Upper lobe of left lung (tissue), 6 donors: ENCODE measurements around the gene C6orf15. TPM values are rescaled to one million over a fixed set of nuclear protein-coding genes. Genes with fewer than 3 reads are reported as not detected.

Experiments used
- ATAC-seq, 2 donors: fragments of 200-7000 bp; cut with Tn5 transposase; one replicate each; pipeline ENCODE4 v1.9.1; 2022; ENCODE audit warnings: mild to moderate bottlenecking in 2 of 2, moderate library complexity in 2 of 2; ENCODE audit not compliant: low FRiP score in 2 of 2
- DNase-seq, 2 donors: peaks; one replicate each; pipeline ENCODE4 v3.0.0-alpha.2; 2019 to 2020
- H3K27ac ChIP-seq, 4 donors: fragments of 200-600 bp; sonication (generic); one replicate each; pipeline ENCODE4 v1.5.1; 2016 to 2019
- H3K27me3 ChIP-seq, 4 donors: fragments of 200-600 bp; sonication (generic); one replicate each; pipeline ENCODE4 v1.5.1; 2017 to 2019
- H3K36me3 ChIP-seq, 4 donors: fragments of 200-600 bp; sonication (generic); one replicate each; pipeline ENCODE4 v1.5.1; 2016 to 2019
- H3K4me1 ChIP-seq, 4 donors: fragments of 200-600 bp; sonication (generic); one replicate each; pipeline ENCODE4 v1.5.1; 2018 to 2019
- H3K4me3 ChIP-seq, 4 donors: fragments of 200-600 bp; sonication (generic); one replicate each; pipeline ENCODE4 v1.5.1; 2017 to 2019; ENCODE audit warnings: mild to moderate bottlenecking in 2 of 4, moderate library complexity in 1 of 4
- H3K9me3 ChIP-seq, 4 donors: fragments of 200-600 bp; sonication (generic); one replicate each; pipeline ENCODE4 v1.5.1; 2018 to 2019
- EP300 ChIP-seq, 4 donors: sonication (generic); formaldehyde crosslinking; IDR thresholded peaks; one replicate each; pipeline ENCODE4 v1.5.1; 2017; ENCODE audit warnings: antibody characterized with exemption in 4 of 4, control low read depth in 2 of 4
- POLR2A ChIP-seq, 4 donors: fragments of 450-650 bp; IDR thresholded peaks; one replicate each; pipeline ENCODE4 v1.5.1; 2016 to 2017; ENCODE audit warnings: antibody characterized with exemption in 4 of 4, mild to moderate bottlenecking in 2 of 4
- POLR2AphosphoS5 ChIP-seq, 2 donors: sonication (generic); formaldehyde crosslinking; IDR thresholded peaks; one replicate each; pipeline ENCODE4 v1.5.1; 2017; ENCODE audit warnings: antibody characterized with exemption in 2 of 2
- whole genome bisulfite sequencing, 2 donors: methylation state at CpG; one replicate each; pipeline ENCODE4 v1.1.5; 2017 to 2018; 5-methylcytosine and 5-hydroxymethylcytosine counted together
- total RNA-seq, 6 donors: library from RNA; depleted of rRNA in 4 of 6; stranded (reverse); fragments of >200 nt in 4 of 6; gene quantifications; one replicate each; pipeline versions ENCODE4 v1.1.0 to v1.2.1, GENCODE V29; 2016 to 2021
- TF ChIP-seq, protein P1 (sequence below), 6 experiments: fragments of 450-650 bp in 4 of 6; fragments of 200-600 bp in 2 of 6; sonication (generic) in 2 of 6; IDR thresholded peaks; one replicate each; pipeline ENCODE4 v1.5.1; 2016 to 2019; ENCODE audit warnings: antibody characterized with exemption in 6 of 6
- donor health status: DM: no; HTN: no; CAD: no; lungs with moderate emphysema.
- donor health status: DM: no; HTN: yes; CAD: no; lungs with severe emphysema.

C6orf15 gene
- total RNA-seq, 6 donors from 2014 or later = not detected

DNA sequence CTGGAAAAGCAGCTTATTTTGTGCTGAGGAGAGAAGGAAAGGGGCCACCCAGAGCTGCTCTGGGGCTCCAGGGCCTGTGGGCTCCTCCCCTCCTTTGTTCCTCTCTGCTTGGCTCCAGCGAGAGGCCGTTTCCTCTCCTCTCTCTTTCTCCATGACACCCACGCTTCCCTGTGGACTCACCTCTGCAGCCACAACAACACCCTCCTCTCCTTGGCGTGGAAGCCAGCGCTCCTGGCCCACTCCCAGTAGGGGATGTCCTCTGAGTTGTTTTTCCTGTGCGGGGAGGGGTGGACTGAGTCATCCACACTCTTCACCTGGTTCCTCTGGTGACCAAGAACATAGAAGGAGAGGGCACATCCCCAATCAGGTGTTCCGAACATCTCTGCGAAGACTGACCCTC is 12.8 kb upstream of the C6orf15 start:
- 36 to 54% methylated on average over 8 of the region's 8 CpGs for WGBS, 2 donors
- Histone ChIP-seq H3K4me3 (no peak overlapping the region), H3K27ac (no peak overlapping the region), H3K36me3 (no peaks in the 10 kb centered on the region), H3K9me3 (no peaks in the 10 kb centered on the region), H3K27me3 (no peaks in the 10 kb centered on the region), H3K4me1 (peaks cover 8 to 20% (median 16%) of the 10 kb centered on the region in 4 donors)
- DNase-seq (no peak), ATAC-seq (peak; percentile 30 to 45)
- TF ChIP-seq POLR2AphosphoS5 (IDR thresholded peaks at IDR 0.05) = no peak
- no peak for TF ChIP-seq POLR2A (IDR thresholded peaks at IDR 0.05)

DNA sequence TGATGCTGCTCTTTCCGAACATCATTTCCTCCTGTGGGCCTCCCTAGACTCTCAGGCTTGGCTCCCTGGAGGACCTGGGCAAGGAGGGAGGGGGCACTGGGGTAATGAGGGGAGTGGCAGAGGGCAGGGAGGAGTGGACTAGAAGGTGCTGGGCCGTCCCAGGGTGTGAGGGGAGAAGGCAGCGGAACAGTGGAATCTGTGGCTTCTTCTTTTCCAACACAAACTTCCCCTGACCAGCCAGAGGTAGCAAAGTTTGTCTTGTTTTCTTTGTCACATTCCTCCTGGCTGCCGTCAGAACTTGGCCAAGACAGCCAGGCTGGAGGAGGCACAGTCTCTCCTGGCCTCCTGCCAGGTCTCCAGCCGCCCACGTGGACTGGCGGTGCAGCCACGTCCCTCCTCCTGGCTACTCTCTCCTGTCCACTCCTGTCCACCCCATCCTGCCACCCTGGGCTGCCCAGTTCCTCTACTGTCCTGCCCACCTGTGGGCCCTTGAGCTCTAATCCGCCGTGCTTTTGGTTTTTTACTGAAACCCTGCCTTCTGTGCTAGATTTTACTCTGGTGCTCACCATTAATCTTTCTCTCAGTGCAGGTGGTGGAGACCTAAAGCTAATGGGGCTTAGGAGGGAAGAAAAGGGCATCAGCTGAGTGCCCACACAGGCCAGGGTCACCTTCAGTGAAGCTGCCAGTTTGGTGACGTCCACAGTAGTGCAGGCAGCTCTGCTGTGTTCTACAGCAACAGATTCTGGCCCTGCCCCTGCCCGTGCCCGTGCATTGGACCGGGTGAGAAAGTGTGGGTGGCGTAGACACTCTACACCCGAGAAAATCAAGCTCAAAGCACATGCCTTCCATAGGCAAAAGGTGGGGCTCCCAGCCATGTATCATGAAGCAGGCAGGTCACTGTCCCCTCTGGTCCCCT is 10.7 kb upstream of the C6orf15 start:
- H3K36me3 ChIP-seq = no peaks in the 10 kb centered on the region
- ATAC-seq (peak in 1 of 2 donors; percentile 82), DNase-seq (peak in 1 of 2 donors; percentile 54)
- no peaks in the 10 kb centered on the region for H3K9me3 ChIP-seq
- H3K27me3 ChIP-seq = no peaks in the 10 kb centered on the region
- 39 to 41% methylated on average over 15 to 16 of the region's 16 CpGs for WGBS, 2 donors
- no peak for TF ChIP-seq POLR2A (IDR thresholded peaks at IDR 0.05)
- TF ChIP-seq POLR2AphosphoS5 (IDR thresholded peaks at IDR 0.05) = no peak
- TF ChIP-seq, protein P1, sequence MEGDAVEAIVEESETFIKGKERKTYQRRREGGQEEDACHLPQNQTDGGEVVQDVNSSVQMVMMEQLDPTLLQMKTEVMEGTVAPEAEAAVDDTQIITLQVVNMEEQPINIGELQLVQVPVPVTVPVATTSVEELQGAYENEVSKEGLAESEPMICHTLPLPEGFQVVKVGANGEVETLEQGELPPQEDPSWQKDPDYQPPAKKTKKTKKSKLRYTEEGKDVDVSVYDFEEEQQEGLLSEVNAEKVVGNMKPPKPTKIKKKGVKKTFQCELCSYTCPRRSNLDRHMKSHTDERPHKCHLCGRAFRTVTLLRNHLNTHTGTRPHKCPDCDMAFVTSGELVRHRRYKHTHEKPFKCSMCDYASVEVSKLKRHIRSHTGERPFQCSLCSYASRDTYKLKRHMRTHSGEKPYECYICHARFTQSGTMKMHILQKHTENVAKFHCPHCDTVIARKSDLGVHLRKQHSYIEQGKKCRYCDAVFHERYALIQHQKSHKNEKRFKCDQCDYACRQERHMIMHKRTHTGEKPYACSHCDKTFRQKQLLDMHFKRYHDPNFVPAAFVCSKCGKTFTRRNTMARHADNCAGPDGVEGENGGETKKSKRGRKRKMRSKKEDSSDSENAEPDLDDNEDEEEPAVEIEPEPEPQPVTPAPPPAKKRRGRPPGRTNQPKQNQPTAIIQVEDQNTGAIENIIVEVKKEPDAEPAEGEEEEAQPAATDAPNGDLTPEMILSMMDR (IDR thresholded peaks at IDR 0.05) = no peak
- TF ChIP-seq EP300 (IDR thresholded peaks at IDR 0.05) = no peak
- H3K4me3 ChIP-seq = no peak overlapping the region
- H3K4me1 ChIP-seq = peaks cover 8 to 19% (median 16%) of the 10 kb centered on the region in 4 donors
- peak overlapping the region in 1 of 4 donors; percentile 56 for H3K27ac ChIP-seq

DNA sequence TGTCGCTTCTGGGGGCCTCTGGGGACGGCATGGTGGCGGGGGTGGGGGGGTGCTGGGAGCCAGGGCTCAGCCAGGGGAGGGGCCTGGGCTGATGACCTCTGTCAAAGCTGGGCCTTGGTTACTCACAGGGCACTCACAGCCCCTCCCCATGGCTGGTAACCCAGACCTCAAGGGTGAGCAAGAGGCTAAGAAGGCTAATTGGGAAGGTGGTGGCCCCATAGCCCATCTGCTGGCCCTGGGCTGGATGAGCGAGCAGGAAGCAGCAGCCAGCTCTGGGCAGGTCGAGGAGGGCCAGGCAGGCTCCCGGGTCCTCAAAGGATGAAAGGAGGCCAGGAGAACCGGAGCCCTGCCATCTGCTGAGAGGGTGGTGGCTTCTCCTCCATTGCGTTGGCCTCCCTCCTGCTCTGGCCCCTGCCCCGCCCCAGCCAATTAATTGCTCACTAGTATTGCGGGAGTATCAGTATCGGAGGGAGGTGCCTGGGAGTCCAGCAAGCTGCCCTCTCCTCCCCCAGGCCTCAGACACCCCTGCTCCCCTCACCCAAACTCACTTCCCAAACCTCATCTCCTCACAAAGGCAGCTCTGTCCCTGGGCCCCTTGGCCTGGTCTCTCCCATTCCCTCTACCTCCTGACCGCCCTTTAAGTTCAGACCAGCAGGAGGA is 8.9 kb upstream of the C6orf15 start:
- no peak overlapping the region for H3K4me3 ChIP-seq
- H3K27ac ChIP-seq = no peak overlapping the region
- no peaks in the 10 kb centered on the region for H3K9me3 ChIP-seq
- 93% methylated on average over 7 to 12 of the region's 12 CpGs for WGBS, 2 donors
- ATAC-seq (no peak), DNase-seq (no peak)
- H3K4me1 ChIP-seq = peaks cover 9 to 19% (median 15%) of the 10 kb centered on the region in 4 donors
- no peaks in the 10 kb centered on the region for H3K36me3 ChIP-seq
- no peak for TF ChIP-seq EP300 (IDR thresholded peaks at IDR 0.05)
- no peak for TF ChIP-seq POLR2A (IDR thresholded peaks at IDR 0.05)
- TF ChIP-seq, protein P1 (IDR thresholded peaks at IDR 0.05) = no peak
- TF ChIP-seq POLR2AphosphoS5 (IDR thresholded peaks at IDR 0.05) = no peak
- no peaks in the 10 kb centered on the region for H3K27me3 ChIP-seq

DNA sequence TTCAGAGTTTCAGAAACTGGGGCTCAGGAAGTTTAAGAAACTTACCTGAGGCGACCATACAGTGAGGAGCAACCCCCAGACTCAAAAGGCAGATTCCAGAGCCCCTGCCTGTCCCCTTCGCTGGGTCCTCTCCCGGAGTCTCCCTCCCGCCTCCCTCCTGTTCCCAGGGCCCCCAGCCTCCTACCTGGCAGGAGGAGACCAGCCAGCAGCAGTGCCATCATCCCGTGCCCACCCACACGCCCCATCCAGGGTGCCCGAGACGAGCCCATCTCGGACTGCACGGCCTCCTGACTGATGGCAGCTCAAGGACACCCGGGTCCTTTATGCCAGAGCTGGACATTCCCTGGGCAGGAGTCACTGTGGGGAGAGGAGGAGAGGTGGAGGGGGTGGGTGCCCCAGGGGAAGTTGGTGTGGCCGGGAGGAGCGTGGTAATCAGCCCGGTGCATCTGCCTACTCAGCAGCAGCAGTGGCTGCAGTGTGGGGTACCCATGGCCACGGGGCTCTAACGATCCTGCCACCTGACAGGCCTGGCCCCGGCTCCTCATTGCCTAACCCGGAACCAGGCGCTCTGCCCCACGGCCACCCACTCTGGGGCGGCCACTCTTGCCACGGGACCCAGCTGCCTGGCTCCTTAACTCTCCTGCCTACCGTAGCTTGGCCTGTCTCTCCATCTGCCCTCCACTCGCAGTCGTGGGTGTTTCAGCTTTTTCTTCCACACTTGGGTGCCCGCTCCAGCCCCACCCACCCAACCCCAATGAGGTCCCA is 8.0 kb upstream of the C6orf15 start, which contains the start of gene CDSN:
Gene CDSN, minus strand, starts transcription at position 296 of the 765 bp plus-strand sequence. Its CDS starts 27 bp downstream, at position 269.
- ATAC-seq = no peak
- Histone ChIP-seq H3K9me3 (no peaks in the 10 kb centered on the region), H3K27me3 (no peaks in the 10 kb centered on the region), H3K27ac (no peak within 1 kb of the TSS), H3K4me3 (no peak within 1 kb of the TSS), H3K4me1 (peaks cover 12 to 22% (median 15%) of the 10 kb centered on the region in 4 donors), H3K36me3 (no peaks in the 10 kb centered on the region)
- 79 to 82% methylated on average over 25 of the region's 26 CpGs for WGBS, 2 donors
- TF ChIP-seq POLR2A (IDR thresholded peaks at IDR 0.05) (no peak), POLR2AphosphoS5 (IDR thresholded peaks at IDR 0.05) (no peak), EP300 (IDR thresholded peaks at IDR 0.05) (no peak)
- TF ChIP-seq, protein P1 (IDR thresholded peaks at IDR 0.05) = no peak
- no peak for DNase-seq
